ENCODE data around the gene TRIM44. TPM values are rescaled to one million over a fixed set of nuclear protein-coding genes. Genes with fewer than 3 reads are reported as not detected.
"Not testable (repeated sequence)": the region's sequence is repeated elsewhere in the genome, so short reads cannot be mapped to it uniquely, and the experiment has no call there.

TRIM44 gene
- total RNA-seq, 2 donors from 2014 or later, result 30.6 to 33.2 TPM

DNA sequence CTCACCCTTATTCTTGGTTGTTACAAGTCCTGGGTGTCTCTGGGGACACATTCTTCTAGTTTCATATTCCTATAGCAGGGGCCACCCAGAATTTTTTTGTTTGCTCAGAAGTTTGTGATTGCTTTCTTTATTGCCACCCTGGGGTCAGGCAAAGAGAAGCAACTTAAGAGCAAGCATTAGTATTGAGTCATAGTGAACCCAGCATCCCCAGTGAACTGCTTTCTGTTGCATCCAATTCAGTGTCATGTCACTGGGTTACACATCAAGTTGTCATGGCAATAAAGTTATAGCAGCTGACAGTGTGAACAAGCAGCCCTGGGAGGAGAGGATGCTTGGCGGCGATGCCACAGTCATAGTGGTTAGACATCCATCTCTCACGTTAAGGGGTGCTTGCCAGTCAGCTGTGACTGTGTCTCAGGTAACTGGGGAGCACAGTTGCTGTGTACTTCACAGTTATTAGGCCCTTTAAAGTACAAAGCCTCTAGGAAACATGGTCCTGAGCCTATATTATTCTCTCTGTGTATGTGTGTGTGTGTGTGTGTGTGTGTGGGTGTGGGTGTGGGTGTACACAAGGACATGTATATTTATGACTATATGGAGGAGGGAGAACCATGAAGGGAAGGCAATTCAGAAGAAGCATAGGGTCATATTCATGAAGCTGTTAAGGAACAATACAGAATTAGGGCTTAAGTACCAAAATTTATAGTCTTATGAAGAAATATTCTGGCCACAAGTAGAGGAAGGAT lies 52.5 kb downstream of the TRIM44 start:
- WGBS, result 81% methylated on average over 3 of the region's 3 CpGs
- Histone ChIP-seq H3K27ac (no peak overlapping the region), H3K4me1 (replicated peaks) (no peaks in the 10 kb centered on the region), H3K36me3 (no peaks in the 10 kb centered on the region), H3K27me3 (replicated peaks; ENCODE audit: insufficient read depth) (no peaks in the 10 kb centered on the region), H3K4me3 (no peak overlapping the region), H3K9me3 (no peaks in the 10 kb centered on the region)
- no peak for DNase-seq (ENCODE audit: low spot score)
- TF ChIP-seq, protein P1, sequence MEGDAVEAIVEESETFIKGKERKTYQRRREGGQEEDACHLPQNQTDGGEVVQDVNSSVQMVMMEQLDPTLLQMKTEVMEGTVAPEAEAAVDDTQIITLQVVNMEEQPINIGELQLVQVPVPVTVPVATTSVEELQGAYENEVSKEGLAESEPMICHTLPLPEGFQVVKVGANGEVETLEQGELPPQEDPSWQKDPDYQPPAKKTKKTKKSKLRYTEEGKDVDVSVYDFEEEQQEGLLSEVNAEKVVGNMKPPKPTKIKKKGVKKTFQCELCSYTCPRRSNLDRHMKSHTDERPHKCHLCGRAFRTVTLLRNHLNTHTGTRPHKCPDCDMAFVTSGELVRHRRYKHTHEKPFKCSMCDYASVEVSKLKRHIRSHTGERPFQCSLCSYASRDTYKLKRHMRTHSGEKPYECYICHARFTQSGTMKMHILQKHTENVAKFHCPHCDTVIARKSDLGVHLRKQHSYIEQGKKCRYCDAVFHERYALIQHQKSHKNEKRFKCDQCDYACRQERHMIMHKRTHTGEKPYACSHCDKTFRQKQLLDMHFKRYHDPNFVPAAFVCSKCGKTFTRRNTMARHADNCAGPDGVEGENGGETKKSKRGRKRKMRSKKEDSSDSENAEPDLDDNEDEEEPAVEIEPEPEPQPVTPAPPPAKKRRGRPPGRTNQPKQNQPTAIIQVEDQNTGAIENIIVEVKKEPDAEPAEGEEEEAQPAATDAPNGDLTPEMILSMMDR (IDR thresholded peaks at IDR 0.05), result no peak
- no peak for TF ChIP-seq POLR2AphosphoS5 (IDR thresholded peaks at IDR 0.05)
- no peak for TF ChIP-seq POLR2A (IDR thresholded peaks at IDR 0.05)
- intact Hi-C loops (cut with DNase I), result no loop called here

GRCh38 chr11:35715677-35716076 lies 53.1 kb downstream of the TRIM44 start:
- H3K27ac ChIP-seq; H3K9me3 ChIP-seq; H3K27me3 ChIP-seq (replicated peaks; ENCODE audit: insufficient read depth); H3K4me1 ChIP-seq (replicated peaks); H3K4me3 ChIP-seq; H3K36me3 ChIP-seq; intact Hi-C loops (cut with DNase I); DNase-seq (ENCODE audit: low spot score): not testable (repeated sequence)
- 78% methylated on average over 2 of the region's 2 CpGs for WGBS

DNA sequence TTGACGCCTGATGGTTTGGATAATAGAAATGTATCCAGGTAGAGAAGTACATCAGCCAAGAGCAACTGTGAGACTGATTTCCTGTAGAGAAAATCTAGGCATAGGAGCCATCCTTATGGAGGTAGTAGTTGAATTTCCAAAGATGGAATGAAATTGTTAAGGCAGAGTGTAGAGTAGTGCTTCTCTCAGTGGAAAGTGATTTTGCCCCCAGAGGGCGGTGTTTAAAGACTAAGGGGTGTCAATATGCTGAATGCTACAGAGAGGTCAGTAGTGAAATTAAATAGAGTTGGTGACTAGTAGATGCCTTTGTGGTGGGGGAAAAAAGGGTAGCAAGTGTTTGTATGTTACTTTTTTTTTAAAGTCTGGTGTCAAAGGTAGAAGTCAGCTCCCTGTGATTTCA lies 54.5 kb downstream of the TRIM44 start:
- TF ChIP-seq, protein P1 (IDR thresholded peaks at IDR 0.05), result no peak
- TF ChIP-seq POLR2A (IDR thresholded peaks at IDR 0.05) (no peak), POLR2AphosphoS5 (IDR thresholded peaks at IDR 0.05) (no peak)
- no peaks in the 10 kb centered on the region for H3K27me3 ChIP-seq (replicated peaks; ENCODE audit: insufficient read depth)
- DNase-seq (ENCODE audit: low spot score), result no peak
- no peak overlapping the region for H3K4me3 ChIP-seq
- 94% methylated on average over 2 of the region's 2 CpGs for WGBS
- no peaks in the 10 kb centered on the region for H3K9me3 ChIP-seq
- intact Hi-C loops (cut with DNase I), result no loop called here
- no peaks in the 10 kb centered on the region for H3K4me1 ChIP-seq (replicated peaks)
- H3K36me3 ChIP-seq, result no peaks in the 10 kb centered on the region
- H3K27ac ChIP-seq, result no peak overlapping the region

DNA sequence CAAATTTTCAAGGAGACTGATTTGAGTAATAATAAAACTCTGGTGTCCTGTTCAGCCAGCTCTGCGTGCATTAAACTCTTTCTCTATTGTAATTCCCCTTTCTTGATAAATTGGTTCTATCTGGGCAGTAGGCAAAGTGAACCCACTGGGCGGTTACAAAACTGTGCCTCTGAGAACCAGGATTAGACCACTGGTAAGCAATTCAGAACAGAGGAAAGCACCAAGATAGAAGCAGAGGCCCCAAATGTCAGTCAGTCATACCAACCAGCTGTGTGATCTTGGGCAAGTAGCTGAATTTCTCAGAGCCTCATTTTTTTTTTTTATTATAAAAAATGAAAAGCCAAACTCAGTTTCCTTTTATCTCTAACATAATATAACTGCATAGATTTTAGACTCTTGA lies 54.9 kb downstream of the TRIM44 start:
- DNase-seq (ENCODE audit: low spot score), result no peak
- Histone ChIP-seq H3K4me1 (replicated peaks) (no peaks in the 10 kb centered on the region), H3K9me3 (no peaks in the 10 kb centered on the region), H3K36me3 (no peaks in the 10 kb centered on the region), H3K4me3 (no peak overlapping the region), H3K27me3 (replicated peaks; ENCODE audit: insufficient read depth) (no peaks in the 10 kb centered on the region), H3K27ac (no peak overlapping the region)
- intact Hi-C loops (cut with DNase I), result no loop called here
- TF ChIP-seq POLR2AphosphoS5 (IDR thresholded peaks at IDR 0.05) (no peak), POLR2A (IDR thresholded peaks at IDR 0.05) (no peak)
- TF ChIP-seq, protein P1 (IDR thresholded peaks at IDR 0.05), result no peak
- 98% methylated on average over 2 of the region's 2 CpGs for WGBS

DNA sequence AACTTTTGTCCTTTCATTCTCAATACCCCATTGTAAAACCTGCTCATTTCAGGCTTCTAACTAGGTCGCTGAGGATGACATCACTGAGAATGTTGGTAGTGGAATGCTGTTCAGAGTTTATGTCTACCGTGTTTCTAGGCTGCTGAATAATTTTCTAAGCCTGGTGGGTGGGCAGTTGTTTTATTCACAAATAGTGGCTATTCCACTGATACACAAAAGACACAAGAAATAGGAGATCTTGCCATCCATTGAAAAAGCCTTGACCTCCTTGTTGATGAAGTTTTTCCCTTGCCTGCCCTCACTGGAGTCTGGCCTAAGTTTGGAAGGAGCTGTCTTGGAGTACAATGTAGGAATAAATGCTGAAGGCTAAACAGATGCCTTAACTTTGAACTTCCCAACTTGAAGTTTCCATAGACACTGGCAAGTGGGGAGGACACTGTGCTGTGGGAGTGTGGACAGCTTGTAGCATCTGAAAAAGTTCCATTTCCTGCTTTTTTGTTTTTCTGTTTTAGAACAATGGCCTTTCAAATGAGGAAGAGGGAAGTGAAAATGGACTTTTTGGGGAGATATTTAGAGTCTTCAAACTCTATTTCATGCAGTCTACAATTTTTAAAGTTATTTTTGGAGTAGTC lies 59.2 kb downstream of the TRIM44 start:
- intact Hi-C loops (cut with DNase I), result no loop called here
- Histone ChIP-seq H3K4me1 (replicated peaks) (no peaks in the 10 kb centered on the region), H3K36me3 (no peaks in the 10 kb centered on the region), H3K9me3 (no peaks in the 10 kb centered on the region), H3K27me3 (replicated peaks; ENCODE audit: insufficient read depth) (no peaks in the 10 kb centered on the region), H3K27ac (no peak overlapping the region), H3K4me3 (no peak overlapping the region)
- WGBS, result 41% methylated on average over 2 of the region's 2 CpGs
- TF ChIP-seq, protein P1 (IDR thresholded peaks at IDR 0.05), result no peak
- TF ChIP-seq POLR2A (IDR thresholded peaks at IDR 0.05), result no peak
- no peak for TF ChIP-seq POLR2AphosphoS5 (IDR thresholded peaks at IDR 0.05)
- no peak for DNase-seq (ENCODE audit: low spot score)
